Fibroblast of skin of left quadriceps (primary cell): ENCODE measurements around the gene MFN2.
A peak's percentile ranks its signal among the peaks of the same experiment; 100 is the strongest.

Experiments used
- DNase-seq, 2 experiments: peaks; one replicate each; pipeline ENCODE4 v3.0.0-alpha.2; 2013; ENCODE audit warnings: low read depth in 2 of 2

MFN2 gene

DNA sequence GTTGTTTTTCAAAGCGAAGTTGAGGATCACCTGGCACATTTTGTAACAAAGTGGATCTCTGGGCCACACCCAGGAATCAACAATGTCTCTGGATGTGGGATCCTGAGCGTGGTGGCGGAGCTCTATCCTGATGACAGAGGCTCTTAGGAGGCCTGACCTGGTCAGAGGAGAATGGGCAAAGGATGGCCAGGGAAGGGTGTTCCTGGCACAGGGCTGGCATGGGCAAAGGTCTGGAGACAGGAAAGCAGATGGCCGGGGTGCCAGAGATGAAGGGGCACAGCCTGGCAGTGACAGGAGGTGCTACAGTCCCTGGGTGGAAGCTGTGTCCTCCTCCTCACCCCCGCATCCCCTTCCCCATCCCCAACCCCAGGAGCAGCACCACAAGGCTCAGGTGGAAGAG lies 20.0 kb upstream of the MFN2 start:
- no peak for DNase-seq

DNA sequence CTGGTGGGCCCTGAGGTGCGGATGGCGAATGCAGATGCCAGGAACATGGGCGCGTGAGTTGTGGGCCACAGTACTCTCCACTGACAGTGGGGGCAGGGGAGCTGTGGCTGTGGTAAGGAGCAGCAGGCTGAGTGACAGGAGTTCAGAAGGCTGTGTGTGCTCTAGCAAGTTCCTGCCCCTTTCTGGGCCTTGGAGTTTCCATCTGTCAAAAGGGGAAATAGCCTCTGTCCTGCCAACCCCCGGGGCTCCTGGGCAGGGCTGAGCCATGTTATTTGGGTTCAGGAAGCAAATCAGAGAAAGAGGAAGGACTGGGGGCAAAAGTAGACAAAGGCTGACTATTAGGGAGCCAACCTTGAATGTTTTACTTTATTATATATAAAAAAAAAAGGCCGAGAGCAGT lies 19.5 kb upstream of the MFN2 start:
- DNase-seq = no peak

DNA sequence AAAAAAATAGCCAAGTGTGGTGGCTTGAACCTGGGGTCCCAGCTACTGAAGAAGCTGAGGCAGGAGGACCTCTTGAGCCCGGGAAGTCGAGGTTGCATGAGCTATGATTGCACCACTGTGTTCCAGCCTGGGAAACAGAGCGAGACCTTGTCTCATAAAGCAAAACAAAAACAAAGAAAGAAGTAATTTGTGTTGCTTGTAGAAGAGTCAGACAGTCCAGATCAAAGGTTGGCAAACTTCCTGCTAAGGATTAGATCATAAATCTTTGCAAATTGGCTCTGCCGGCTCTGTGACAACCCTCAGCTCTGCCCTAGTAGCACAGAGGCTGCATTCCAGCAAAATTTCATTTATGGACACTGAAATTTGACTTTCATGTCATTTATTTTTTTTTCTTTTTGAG lies 19.0 kb upstream of the MFN2 start:
- DNase-seq = no peak

DNA sequence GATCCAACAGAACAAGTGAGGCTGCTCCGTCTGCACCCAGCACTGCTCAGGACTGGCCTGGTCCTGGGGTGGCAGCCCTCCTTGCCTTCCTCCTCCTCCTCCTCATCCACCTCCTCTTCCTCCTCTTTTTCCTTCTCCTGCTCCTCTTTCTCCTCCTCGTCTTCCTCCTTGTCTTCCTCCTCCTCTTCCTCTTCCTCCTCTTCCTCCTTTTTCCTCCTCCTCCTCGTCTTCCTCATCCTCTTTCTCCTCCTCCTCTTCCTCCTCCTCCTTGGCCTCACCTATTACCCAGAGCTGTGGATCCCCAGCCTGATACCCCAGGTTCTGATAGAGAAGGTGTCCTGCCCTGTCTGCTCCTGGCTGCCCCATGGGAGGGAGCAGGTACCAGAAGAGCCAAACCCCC lies 16.6 kb upstream of the MFN2 start:
- DNase-seq = no peak

DNA sequence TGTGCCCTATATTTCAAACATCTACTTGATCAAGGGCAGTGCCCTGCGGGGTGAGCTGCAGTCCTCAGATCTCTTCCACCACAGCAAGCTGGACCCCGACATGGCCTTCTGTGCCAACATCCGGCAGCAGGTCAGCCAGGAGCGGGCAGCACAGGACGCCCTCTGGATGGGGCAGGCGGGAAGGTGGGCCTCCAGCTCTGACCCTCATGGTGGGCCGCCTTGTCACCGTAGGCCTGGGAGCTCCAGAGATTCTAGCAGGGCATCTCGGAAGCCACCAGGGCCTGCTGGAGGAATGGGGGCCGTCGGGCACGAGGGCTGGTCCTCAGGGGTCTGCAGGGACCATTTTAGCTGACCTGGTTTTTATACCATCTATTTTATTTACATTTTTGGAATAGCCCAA lies 15.6 kb upstream of the MFN2 start:
- DNase-seq = no peak

DNA sequence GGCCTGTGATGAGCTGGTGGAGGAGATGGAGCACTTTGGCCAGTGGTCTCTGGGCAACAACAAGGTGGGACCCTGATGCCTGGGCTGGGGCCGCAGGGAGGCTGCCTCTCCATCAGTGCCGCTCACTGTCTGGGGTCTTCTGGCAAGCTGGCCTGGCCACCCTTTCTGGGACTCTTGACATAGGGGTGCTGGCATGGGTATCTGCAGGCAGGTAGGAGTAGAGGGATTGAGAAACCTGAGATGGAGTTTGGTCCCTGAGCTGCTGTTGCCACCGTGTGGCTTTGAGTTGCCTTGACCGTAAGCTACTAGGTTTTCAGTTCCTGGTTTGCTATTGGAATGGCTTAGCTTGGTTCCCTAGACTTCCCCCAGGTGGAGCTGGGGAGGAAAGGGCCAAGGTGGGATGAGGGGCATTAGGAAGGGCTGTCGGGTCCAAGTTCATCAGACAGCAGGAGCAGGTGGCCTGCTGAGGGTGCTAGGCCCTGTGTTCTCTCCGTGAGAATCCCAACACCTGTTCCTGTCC lies 13.2 kb upstream of the MFN2 start:
- no peak for DNase-seq

DNA sequence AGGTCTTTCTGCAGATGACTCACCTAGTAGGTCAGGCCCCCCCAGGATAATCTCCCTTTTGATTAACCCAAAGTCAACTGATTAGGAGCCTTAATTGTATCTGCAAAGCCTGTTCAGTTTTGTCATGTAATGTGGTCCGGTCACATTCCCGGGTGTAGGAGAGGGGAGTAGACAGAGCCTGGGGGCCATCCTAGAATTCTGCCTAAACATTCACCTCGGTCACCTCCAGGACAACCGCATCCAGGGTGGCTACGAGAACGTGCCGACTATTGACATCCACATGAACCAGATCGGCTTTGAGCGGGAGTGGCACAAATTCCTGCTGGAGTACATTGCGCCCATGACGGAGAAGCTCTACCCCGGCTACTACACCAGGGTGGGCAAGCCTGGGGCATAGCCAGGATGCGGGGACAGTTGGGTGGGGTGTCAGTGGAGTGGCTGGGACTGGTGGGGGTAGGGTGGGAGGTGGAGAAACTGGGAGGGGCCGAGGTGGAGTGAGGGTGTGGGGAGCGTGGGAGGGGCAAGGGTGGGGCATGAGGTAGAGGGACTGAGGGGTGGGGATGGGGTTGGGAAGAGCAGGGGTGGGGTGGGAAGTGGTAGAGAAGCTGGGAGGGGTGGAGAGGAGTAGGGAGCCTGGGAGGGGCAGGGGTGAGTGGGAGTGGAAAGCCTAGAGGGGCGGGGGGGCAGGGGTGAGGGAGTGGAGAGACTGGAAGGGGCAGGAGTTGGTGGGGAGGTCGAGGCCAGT lies 9.6 kb upstream of the MFN2 start:
- DNase-seq = no peak

DNA sequence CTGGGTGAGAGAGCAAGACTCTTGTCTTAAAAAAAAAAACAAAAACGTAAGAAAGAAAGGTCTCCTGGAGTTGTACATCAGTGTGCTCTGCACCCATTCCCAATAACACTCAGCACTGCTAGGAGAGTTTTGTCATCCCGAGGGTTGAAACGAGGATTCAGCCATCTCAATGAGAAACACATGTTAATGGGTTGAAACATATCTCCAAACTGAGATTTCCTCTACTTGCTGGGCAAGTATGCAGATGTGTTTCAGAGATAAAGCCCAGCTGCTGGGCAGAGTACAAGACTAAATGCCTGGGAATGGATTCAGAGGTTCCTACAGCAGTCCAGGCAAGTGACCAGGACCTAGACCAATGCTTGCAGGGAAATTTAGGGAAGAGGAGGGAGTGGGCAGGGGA lies 2.6 kb upstream of the MFN2 start:
- peak in 1 of 2 experiments; percentile 30 for DNase-seq

DNA sequence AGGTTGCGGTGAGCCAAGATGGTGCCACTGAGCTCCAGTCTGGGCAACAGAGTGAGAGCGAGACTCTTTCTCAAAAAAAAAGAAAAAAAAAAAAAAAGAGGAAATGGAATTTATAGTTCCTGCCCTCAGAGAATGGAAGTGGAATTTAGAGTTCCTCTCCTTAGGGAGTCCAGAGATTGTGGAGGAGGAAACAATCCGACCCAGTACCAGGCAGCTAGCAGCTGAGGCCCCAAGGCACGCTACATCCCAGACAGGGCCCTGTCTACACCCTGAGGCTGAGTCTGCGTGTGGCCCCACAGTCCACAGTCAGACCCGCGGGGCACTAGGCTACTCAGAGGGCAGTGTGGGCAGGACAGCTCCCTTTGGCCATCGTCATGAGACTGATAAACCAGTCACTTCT lies 1.9 kb upstream of the MFN2 start:
- DNase-seq = no peak

DNA sequence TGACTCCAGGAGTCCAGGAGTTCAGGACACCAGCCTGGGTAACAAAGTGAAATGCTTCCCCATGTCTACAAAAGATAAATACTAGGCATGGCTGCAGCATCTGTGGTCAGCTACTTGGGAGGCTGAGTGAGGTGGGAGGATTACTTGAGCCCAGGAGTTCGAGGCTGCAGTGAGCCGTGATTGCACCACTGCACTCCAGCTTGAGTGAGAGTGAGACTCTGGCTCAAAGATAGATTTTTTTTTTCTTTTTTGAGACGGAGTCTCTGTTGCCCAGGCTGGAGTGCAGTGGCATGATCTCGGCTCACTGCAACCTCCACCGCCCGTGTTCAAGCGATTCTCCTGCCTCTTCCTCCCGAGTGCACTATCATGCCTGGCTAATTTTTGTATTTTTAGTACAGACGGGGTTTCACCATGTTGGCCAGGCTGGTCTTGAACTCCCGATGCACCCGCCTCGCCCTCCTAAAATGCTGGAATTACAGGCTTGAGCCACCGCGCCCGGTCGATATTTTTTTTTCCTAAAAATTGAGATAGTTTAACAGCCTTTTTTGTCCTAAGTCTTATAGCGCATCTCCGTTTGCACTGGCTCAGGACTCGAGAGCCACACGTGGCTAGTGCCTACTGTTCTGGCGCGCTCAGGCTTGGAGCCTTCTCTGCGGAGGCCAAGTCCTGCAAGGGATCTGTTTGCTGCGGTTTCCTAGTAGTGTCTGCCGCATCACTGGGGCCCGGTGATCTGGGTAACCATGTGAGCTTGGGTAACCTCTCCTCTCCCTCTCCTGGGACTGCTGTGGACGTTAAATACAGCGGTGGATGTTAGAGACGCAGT lies 1.0 kb upstream of the MFN2 start:
- DNase-seq = no peak

DNA sequence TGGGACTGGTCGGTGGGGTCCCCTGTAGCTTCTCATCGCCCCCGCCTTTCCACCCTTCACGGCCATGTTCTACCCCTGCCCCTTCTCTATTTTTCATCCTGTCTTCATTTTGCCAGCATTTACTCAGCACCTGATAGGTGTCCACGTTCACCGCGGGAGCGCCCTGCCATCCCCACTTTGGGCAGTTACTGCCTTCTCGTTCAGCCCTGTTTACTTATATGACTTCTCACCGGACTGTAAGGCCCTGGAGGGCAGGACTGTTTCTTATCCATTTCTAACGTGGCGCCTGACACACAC lies 380 bp downstream of the MFN2 start:
- no peak for DNase-seq

DNA sequence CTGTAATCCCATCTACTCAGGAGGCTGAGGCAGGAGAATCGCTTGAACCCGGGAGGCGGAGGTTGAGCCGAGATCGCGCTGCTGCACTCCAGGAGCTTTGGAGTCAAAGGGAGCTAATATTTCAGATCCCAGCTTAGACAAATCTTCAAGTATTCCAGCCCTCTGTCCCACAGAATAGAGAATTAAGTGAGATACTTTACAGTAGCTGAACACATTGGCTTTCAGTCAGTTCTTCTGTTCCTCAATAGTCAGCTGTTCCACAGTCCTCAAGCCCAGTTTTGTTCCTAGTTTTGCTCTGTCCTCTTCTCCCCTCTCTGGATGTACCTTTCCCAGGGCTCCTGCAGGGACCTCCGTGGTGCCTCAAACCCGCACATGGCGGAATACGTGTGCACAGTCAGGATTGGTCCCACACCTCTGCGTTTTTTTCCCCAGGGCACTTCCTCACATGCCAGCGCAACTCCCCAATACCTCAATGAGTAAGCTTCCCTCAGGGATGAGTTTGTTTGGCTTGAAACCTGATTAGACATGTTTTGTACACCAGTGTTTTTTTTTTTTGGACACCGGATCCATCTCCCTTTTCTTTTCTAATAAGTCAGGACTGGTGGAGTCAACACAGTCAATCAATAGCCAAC lies 1.2 kb downstream of the MFN2 start:
- DNase-seq = no peak

DNA sequence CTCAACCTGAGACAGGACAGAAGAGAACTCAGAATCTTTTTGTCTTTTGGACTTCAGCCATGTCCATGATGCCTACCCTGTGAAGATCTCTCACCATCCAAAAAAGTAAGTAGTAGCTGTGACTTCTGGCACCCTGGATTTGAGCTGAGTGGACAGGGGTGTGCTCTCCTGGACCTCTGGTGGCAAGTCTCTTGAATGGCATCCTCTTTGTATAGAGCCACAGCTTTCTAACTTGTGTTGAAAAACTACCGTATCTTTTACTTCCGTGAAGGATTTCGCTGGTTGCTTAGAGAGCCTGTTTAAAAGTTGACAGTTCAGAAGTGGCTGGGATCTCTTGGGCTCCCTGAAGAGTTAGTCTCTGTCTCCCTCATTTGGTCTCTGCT lies 1.8 kb downstream of the MFN2 start:
- DNase-seq = no peak

DNA sequence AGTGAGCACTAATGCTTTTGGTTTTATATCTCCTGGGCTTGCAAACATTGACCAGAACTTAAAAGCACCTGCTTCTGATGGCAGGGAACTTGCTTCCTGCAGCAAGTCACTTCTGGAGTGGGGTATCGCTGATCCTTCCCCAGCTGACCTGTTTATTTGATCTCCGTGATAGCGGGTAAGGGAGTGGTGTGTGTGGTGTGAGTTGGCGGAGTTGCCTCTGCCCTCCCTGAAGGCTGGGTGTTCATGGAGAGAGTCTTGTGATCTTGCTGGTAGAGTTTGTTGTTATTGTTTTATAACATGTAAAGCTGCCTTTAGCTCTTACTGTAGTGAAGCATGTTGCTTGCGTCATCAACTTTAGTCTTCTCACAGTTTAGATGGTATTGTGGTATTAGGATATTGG lies 3.9 kb downstream of the MFN2 start:
- no peak for DNase-seq

DNA sequence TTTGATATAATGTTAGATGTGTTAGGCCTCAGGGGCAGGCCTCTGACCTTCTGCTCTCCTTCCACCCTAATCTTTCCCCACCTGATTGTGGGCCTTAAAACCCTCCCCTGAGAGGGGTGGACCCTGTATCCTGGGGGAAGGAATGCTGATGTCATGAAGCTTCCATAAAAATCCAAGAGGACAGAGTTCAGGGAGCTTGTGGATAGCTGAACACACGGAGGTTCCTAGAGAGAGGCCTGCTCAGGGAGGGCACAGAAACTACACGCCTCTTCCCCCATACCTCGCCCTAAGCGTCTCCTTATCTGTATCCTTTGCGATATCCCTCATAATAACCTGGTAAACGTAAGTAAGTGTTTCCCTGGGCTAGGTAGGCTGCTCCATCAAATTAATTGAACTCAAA lies 4.3 kb downstream of the MFN2 start:
- DNase-seq = no peak

DNA sequence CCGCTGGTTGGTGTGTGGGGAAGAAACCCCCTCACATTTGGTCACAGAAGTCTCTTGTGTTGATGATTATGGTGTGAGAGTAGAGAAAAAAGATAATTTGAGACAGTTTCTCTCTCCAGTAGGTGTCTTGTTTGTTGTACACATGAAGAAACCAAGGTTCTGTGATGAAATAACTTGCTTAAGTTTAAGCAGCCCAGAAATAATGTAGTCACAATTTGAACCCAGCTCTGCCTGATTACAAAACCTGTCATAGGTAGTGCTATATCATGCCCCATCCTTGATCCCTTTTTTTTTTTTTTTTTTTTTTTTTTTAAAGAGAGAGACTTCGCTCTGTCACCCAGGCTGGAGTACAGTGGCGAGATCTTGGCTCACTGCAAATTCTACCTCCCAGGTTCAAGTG lies 4.9 kb downstream of the MFN2 start:
- DNase-seq = no peak

DNA sequence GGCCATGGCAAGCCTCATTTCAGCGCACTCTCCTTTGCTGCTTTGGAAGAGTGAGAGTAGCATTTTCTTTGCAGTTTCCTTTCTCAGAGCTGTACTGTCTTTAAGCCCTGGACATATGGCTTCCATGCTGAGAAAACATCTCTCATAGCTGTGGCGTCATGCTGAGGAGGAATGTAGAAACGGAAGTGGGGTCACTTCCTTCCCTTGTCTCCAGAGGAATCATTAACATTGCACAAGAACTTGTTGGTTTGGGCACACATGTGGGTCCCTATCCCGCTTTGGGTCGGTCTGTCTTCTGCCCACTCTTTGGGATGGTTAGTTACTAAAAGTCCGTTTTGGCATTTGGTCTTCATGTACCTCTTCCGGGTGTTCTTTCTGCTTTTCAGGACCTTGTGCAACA lies 5.6 kb downstream of the MFN2 start:
- DNase-seq = peak; percentile 44 to 50

DNA sequence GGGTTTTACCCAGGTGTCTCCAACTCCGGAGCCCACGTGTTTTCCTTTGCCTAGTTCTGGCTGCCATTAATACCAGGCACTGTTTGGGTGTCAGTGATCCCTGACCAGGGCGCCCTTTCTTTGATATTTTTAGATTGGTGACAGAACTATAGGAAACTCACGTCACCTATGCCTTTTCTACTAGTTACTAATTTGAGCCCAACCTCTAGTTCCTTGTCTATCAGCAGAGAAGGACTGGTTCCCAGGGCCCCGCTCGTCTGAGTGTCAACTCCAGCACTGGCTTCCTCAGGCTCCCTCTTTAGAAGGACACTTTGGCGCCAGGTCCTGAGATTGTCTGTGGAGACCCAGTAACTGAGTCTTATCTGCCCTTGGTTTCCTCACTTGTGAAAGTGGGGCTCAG lies 9.4 kb downstream of the MFN2 start:
- DNase-seq = no peak

DNA sequence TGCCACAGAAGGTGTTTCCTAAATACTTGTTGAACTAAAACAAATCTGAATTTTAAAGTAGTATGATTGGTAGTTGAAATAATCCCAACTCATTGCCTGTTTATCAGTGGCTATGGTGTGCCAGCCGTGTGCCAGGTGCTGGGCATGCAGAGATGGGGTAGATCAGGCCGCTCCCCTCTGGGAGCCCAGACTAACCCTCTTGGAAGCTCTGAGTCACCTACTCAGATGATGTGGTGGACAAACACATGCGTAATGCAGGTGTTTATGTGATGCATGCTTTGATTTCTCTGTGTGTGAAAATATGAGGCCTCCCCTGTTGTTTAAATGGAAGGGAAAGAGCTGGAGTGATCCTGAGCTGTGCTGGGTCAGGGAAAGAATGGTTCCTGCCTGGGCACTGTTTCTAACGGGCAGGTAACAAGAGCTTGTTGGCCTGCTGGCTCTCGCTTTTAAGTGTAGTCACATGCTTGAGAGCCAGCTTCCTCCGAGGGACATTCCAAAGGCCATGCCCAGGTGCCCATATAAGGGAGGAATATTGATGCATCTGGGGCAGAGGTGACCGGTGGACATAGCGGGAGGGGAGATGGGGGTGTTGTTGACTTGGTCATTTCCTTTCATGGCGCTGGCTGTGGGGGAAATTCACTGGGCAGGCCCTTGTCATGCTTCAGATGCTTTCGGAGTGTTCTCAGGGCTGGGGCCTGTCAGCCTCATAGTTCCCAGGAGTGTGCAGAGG lies 10.2 kb downstream of the MFN2 start:
- DNase-seq = no peak

DNA sequence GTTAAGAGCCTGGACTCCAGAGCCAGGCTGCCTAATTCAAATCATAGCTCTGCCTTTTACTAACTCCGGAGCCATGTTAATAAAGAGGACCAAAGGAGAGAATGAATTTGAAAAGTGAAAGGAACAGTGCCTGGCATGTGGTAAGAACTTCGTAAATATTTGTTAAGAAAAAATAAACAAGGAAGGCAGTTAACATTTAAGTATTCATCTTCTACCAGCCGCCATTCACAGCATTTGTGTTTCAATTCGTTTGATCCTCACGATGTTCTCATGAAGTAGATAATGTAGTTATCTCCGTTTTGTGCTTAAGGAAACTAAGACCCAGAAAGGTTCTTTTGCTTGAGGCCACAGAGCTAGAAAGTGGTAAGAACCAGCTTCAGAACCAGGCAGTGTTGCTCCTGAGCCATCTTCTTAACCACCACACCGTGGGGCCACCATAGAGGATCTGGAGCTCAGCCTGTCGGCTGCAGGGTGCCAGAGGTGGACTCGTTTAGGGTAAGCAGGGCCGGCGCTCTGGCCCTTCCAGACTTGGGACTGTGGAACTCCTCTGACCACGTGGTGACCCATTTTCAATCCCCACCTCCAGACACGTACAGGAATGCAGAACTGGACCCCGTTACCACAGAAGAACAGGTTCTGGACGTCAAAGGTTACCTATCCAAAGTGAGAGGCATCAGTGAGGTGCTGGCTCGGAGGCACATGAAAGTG lies 11.9 kb downstream of the MFN2 start:
- no peak for DNase-seq

DNA sequence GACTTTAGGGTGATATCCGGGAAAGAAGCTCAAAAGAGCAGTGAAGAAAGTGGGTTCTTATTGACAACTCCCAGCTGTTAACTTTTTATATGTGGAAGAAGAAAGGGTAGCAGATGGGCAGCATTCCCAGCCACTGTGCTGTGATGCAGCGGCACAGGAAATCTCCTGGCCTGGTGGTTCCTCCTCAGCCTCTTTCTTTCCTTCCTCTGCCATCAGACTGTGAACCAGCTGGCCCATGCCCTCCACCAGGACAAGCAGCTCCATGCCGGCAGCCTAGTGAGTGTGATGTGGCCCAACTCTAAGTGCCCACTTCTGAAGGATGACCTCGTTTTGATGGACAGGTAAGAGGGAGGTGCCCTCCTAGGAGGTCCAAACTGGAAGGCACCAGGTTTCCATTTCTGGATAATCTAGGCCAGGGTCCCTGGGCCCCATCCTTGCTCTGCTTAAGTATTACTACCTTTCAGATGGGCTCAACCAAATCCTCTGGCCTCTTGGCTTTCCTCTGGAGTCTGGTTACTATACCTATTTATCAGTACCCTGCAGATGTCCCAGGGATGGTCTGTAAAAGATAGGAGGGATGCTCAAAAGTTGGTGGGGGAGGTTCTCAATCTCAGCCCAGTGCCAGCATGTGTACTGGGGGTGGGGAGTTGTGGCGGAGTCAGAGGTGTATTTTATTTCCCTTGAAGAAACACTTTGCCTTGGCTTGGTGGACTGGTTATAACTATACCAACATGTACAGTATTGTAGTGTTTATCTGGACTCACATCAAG lies 17.0 kb downstream of the MFN2 start:
- DNase-seq = no peak
